ENCODE data around the gene PDCD7. TPM values are rescaled to one million over a fixed set of nuclear protein-coding genes. Genes with fewer than 3 reads are reported as not detected.
"Not testable (repeated sequence)": the region's sequence is repeated elsewhere in the genome, so short reads cannot be mapped to it uniquely, and the experiment has no call there.

PDCD7 gene
- total RNA-seq, 1 experiment from 2014 or later, result 15.4 TPM

DNA sequence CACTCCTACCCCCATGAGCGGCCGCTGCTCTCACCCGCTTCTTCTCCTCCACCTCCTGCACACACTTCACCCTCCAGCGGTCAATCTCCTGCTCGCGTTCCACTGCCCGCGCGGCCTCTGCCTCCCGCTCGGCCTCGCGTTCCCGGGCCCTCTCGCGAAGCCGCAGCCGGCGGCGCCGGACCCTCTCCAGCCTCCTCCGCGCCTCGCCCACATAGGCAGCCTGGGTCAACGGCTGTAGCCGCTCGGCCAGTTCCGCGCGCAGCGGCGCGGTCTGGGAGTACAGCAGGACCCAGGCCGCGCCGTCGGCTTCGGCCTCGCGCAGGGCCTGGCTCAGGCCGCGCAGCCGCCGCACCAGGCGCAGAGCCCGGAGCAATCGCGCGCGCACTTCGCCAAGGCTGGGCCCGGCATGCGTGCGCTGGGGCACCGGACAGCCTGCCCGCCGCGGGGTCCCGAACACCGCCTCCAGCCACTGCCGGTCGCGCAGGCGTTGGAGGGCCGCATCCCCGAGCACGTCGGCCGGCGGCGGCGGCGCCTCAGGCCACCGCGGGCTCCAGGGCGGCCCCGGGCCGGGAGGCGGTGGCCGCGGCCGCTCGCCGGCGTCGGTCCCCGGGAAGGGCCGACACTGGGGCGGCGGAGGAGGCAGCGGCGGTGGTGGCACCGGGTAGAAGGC is 595 bp downstream of the PDCD7 start:
- peak; percentile 26 for DNase-seq (ENCODE audit: low read depth)

DNA sequence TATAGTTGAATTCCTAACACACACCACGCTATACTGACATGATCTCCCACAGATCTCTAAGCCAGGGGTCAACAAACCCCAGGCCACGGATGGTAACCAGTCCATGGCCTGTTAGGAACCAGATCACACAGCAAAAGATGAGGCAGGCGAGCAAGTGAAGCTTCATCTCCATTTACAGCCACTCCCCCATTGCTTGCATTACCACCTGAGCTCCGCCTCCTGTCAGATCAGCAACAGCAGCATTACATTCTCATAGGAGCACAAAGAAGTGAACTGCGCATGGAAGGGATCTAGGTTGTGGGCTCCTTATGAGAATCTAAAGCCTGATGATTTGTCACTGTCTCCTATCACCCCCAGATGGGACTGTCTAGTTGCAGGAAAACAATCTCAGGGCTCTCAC is 2.7 kb downstream of the PDCD7 start:
- DNase-seq (ENCODE audit: low read depth), result no peak

DNA sequence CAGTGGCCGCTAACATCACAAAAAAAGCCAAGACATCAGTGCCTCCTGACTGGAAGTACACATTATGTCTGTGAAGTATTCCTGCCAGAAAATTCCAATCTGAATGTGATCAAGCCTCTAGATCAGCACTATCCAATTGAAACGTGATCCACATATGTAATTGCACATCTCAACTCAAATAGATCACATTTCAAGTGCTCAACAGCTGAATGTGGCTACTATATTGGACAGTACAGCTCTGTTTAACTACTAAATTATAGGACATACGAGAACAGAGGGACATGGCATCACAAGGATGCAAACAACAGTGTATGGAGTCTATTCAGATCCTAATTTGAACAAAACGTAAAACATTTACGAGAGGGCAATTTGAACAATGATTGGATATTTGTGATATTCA is 18.1 kb downstream of the PDCD7 start:
- no peak for DNase-seq (ENCODE audit: low read depth)

DNA sequence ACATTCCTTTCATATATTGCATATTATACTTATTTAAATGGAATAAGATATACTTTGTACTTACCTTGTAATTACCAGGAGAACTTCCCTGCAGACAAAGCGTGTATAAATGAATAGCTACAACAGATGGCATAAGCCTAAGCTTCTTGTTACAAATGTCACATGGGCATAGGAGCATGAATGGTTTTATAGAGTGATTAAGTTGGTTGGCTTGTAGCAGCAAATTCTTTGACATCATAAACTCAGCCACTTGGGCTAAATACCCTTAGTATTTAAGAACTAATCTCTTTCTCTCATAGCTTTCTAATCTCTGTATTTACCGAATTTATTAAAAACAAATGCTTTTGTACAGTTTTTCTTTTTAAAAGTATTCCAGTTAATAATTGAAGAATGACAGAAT is 18.5 kb downstream of the PDCD7 start, which contains the start of gene UBAP1L:
Gene UBAP1L (minus strand): TSS at position 115 of the 400 bp plus-strand sequence. CDS start 8,985 bp downstream, outside the sequence.
- DNase-seq (ENCODE audit: low read depth), result no peak

DNA sequence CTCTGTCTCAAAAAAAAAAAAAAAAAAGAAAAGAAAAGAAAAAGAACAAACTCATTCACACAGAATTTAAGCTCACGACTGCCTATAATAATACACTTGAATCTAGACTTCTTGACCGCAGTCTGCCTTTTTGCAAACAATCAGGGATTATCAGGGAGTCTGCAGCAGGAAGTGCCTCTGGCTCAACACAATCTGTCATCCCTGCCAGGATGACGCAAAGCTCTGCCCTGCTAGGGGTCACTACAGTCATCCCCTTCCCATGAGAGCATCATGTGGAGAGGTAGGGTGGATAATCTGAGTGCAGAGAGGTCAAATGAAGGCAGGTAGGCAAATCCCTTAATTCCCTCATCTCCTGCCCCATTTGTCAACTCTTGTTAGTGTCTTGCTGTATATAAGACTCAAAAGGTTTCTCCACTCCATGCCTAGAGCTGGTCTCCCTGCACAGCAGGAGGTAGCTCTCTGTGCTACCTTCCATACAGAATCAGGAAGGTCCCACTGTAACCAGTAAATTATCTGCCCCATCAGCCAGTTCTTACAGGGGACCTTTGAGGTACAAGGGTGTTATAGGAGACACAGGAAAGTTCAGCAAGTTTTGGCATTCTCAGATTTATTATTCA is 22.8 kb downstream of the PDCD7 start:
- DNase-seq (ENCODE audit: low read depth), result peak; percentile 61

DNA sequence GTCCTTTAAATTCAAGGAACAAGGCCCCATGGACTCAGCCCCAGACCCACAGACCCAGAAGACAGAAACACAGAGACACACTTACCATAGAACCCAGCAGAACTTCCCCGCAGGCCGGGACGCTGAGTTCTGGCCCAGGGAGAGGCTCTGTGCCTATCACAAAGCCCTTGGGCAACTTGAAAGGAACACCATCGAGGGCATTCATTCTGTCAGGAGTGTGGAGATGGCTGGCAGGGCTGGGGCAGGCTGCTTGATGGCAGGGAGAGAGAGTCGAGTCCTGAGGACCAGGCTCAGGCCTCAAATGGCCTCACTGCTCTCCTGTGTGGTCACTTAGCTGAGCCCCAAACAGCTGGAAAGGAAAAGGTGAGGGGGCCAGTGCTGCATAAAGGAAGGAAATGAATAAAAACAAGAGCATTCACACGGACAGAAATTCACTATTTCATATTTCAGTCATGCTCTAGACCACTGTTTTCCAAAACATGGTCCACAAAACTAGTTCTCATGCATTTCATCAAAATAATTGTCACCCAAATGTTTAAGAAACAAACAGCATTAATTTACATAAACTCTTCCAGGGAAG is 27.5 kb downstream of the PDCD7 start:
- DNase-seq (ENCODE audit: low read depth), result no peak

DNA sequence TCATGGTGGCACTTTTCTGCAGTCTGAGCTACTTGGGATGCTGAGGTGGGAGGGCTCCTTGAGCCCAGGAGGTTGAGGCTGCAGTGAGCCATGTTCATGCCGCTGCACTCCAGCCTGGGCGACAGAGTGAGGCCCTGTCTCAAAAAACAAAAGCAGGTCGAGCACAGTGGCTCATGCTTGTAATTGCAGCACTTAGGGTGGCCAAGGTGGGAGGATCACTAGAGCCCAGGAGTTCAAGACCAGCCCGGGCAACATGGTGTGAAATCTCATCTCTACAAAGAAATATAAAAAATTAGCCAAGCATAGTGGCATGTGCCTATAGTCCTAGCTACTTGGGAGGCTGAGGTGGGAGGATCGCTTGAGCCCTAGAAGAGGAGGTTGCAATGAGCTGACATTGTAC is 28.6 kb downstream of the PDCD7 start:
- DNase-seq (ENCODE audit: low read depth), result no peak

DNA sequence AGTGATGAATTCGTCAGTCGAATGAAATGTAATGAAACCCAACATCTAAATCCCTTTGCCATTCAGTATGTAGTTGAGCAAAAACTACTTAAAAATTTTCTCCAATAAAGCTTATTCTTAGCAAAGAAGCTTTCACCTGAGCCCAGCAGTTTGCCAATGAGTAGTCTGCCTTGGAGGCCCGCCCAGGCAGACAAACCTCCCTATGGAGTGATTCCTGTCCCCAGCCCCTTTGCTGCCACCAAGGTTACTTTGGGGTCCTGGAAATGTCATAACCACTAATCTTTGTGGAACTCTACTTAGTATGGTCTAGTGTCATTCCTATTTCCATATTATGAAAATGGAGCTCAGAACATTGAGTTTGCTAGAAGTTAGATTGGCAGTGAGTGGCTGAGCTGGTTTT is 30.7 kb downstream of the PDCD7 start:
- no peak for DNase-seq (ENCODE audit: low read depth)

DNA sequence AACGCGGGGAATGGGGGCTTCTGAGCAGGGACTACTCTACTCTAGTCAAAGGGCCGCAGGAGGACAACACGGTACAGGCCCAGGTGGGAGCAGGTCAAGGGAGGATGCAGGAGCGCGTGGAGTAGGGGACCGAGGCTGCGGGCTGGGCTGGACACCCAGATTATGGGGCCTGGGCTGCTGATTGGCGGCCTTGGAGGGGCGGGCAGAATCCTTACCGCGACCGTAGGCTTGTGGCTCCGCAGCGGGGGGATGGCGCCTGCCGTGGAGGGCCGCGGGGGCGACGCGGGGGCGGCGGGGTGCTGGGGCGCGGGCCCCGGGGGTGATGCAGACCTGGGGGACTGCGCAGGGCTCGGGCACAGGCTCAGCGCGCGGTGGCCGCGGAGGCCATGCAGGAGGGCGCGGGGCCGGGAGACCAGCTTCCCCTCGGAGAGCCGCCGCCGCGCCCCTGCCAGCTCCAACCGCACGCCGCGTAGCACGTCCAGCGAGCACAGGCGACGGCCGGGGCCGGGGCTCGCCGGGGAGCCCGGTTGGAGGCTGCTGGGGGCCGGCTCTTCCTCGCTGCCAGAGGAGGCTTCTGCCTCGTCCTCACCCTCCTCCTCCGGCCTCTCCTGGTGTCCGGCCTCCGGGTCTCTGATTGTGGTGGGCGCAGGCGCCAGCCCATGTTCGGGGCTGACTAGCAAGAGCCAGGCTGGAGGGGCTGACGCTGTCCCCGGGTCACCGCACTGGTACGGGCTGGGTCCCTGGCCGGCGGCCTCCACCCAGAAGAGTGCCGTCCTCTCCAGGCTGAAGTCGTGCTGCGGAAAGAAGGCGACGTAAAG is 31.5 kb downstream of the PDCD7 start:
- DNase-seq (ENCODE audit: low read depth), result no peak

DNA sequence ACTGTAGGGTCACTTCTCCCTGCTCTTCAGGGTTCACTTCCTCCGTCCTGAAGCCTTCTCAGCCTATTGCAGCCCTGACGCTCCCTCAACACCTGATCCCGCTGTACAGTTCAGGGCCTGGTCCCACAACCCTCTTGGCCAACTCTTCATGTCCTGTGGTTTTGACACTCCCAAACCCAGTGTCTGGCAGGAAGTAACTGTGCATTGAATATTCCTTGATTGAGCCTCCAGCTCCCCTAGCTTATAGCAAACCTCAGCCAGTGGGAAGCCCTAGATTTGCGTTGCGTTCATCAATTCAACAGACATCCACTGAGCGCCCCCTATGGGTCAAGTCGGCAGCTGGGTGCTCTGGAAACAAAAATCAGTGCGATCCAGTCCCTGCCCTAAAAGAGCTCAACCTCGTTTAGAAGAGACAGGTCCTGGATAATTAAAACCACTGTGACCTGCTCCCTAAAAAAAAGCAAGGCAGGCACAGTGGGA is 32.2 kb downstream of the PDCD7 start:
- peak; percentile 40 for DNase-seq (ENCODE audit: low read depth)

DNA sequence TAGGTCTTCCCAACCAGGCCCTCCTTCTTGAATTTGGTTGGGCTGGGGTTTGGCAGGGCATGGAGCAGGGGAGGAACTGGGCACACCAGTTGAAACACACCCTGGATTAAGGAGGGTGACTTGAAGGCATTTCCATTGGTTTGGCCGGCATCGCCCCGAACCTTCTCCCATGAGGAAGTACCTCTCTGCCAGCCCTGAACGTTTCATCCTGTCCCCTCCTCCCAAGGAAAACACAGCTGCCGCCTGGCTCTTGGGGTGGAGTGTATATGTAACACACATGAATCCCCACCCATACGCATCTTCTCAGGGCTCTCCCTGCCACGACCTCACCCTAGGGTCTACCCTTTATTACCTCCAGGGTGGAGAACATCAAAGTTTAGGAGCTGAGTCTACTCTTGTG is 33.2 kb downstream of the PDCD7 start:
- DNase-seq (ENCODE audit: low read depth), result no peak

DNA sequence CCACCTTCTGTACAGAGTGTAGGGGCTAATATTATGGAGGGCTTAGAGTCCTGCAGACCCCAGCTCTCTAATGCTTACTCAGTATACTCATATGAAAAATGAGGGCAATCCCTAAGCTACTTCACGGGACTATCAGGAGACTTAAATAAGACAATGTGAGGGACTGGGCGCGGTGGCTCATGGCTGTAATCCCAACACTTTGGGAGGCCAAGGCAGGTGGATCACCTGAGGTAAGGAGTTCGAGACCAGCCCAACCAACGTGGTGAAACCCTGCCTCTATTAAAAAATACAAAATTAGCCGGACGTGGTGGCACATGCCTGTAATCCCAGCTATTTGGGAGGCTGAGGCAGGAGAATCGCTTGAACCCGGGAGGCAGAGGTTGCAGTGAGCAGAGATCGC is 33.8 kb downstream of the PDCD7 start:
- not testable (repeated sequence) for DNase-seq (ENCODE audit: low read depth)

DNA sequence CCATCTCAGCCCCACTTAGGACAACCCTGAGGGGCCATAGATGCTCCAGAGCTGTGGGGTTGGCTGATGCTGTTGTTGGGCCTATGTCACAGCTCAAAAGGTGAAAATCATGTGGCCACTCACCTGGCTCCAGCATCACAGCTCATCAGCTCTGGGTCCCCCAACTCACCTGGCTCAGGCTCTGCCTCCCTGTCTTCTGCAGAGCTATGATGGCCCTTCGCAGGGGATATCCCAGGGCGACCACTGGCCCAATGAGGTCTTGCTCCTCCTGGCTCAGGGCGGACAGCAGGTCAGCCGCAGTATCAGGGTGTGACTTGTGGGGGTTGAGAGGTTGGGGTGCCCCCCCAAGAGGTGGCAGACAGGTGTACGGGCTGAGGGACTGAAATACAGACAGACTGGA is 34.3 kb downstream of the PDCD7 start:
- DNase-seq (ENCODE audit: low read depth), result no peak

DNA sequence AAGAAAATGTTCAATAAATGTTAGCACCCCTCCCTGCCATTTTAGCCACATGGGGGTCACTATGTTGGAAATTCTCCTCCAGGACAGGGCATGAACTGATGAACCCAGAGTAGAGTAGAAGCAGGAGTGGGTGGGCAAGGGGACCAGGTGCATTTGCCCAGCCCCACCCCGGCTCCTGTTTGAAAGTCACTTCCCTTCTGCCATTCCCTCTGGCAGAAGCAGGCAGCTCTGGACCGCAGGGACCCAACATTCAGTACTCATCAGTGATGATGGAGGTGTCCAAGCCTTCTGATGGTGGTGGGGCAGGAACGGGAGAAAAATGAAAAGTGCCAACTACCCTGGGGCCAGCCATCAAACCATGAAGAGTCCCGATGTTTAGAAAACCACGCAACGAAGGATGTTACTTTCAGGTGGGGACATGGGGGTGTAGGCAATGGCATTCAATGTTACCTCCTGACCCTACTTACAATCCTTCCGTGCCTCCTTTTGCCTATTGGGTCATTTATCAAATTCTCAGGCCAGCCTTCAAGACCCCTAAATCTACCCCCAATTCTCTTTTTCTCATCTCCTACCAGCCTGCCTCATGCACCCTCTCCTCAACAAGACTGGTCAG is 35.9 kb downstream of the PDCD7 start:
- no peak for DNase-seq (ENCODE audit: low read depth)

DNA sequence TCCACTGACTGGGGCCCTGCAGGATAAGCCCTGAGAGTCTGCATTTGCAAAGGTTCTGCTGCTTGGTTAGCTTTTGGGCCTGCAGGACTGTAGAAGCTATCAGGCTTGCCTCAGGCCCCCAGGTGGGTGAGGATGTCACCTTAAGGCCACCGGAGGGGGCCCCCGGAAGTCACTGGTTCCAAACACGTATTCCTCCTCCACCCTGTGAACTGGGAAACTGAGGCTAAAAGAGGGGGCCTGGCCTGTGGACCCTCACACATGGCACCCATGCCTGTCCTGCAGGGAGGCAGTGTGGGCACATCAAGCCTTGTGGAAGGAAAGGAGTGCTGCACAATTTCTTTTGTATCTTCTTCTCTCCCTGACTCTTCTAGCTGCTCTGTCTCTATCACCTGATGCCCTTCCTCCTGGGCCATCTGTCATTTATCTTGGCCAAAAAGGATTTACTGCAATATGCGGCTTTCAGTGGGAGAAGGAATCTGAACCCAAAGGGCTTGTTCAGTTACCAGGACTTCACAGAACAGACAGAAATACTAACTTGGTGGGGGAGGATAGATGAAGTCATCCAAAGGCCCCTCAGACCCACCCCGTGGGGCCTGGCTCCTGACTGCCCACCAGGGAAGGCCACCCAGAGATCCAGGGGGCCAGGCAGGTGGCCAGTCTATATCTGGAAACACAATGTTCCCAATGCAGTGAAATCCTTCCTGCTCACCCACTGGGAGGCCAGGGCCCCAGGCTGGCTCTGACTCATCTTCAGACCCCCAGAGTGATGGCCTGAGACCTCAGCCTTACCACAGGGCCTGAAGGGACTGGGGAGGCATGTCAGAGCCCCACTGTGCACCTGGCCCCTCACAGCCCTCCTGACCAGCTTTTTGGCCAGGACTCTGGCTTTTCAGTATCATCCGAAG is 36.9 kb downstream of the PDCD7 start:
- DNase-seq (ENCODE audit: low read depth), result no peak

DNA sequence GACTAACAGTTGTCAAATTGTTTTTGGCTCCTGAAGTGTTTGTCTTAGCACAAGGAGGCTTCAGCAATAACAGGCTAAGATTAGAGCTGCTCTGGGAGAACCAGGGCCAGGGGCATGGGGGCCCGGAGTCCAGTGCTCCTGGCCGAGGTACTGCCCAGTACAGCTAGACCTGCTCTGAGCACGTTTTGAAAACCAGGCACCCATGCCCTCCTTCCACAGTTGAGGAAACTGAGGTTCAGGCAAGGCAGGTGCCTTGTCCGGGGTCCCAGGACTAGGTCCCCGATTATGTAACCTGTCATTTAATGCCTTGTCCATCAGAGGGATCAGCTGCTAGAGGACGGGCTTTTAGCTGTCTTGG is 37.9 kb downstream of the PDCD7 start:
- no peak for DNase-seq (ENCODE audit: low read depth)

DNA sequence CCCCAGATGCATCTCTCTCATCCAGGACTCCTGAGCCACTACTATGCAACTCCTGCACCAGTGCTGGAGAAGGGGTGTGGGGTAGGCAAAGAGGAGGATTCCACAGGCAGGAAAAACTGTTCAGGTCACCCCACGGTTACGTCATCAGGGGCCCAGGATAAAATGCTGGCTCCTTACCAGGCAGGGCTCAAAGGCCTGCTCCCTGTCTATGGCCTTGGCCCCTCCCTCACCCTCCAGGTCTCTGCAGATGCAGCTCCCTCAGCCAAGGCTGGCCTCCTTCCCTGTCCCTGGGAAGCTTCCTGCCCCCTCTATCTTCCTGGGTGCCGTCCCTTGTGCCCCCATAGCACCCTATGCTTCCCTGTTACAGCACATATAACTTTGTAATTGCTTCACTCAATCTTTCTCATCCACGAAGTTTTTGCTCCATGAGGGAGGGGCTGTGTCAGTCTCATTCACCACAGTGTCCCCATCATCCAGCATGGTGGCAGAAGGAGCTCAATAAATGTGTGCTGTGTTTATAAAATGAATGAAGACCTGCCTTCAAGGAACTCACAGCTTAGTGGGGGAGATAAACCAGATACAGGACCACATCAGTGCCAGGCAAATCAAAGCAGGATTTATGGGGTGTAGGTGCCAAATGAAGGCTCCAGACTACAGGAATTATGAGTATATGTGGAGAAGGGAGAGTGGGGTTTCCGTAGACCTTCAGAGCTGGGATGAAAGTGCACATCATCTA is 38.4 kb downstream of the PDCD7 start:
- no peak for DNase-seq (ENCODE audit: low read depth)

DNA sequence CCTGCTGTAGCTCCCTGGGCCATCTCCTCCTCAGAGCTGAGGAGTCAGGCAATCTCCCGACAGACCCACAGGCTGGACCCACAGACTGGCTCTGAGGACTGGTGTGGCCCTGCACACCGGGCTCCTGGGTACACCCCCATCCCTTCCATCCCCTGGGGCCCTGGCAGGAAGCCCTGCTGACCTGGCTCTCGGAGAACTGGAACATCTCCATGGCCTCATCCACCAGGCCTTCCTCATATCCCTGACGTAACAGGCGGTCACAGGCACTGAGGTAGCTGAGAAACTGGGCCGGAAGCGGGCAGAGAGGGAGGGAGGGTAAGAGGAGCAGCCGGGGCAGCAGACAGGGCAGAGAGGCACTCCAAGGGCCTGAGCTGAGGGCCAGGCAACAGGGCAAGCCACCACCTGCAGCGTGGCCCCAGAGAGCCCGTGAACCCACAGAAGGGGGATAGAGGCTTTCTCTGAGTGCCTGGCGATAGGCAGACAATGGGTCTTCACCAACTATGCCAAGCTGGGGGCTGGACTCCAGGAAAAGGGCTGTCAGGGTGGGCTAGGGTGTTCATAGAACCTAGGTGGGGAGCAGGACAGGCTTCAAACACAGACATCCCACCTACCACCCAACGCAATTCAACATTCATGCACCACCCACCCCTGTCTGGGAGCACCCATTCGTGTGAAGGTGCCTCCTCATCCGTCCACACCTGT is 39.2 kb downstream of the PDCD7 start:
- no peak for DNase-seq (ENCODE audit: low read depth)

DNA sequence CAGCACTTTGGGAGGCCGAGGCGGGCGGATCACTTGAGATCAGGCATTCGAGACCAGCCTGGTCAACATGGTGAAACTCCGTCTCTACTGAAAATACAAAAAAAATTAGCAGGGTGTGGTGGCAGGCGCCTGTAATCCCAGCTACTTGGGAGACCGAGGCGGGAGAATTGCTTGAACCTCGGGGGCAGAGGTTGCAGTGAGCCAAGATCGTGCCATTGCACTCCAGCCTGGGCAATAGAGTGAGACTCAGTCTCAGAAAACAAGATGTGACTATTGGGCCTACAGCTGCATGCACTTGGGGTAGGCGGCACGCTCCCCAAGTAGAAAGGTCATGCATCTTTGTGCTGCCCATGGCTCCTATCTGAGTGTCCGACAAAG is 39.8 kb downstream of the PDCD7 start:
- DNase-seq (ENCODE audit: low read depth), result not testable (repeated sequence)
